HEK293 (cell line): ENCODE data around the gene MAPK11.

Source experiments
- REPIN1 ChIP-seq: fragments of 450-650 bp; formaldehyde crosslinking; IDR thresholded peaks from 2 replicates; pipeline ENCODE4 v1.5.1; 2017; ENCODE audit warnings: missing biosample characterization, missing genetic modification characterization, low read depth
- ZNF16 ChIP-seq: fragments of 450-650 bp; formaldehyde crosslinking; IDR thresholded peaks from 2 replicates; pipeline ENCODE4 v1.5.1; 2016; ENCODE audit warnings: low read depth, missing biosample characterization, missing genetic modification characterization
- ZNF19 ChIP-seq: fragments of 450-650 bp; formaldehyde crosslinking; IDR thresholded peaks from 2 replicates; pipeline ENCODE4; 2016; ENCODE audit warnings: missing biosample characterization, missing genetic modification characterization, low read depth
- ZNF274 ChIP-seq, 2 experiments: fragments of 200-500 bp in 1 of 2; fragments of 450-650 bp in 1 of 2; sonication (Bioruptor generic) in 1 of 2; formaldehyde crosslinking in 1 of 2; IDR thresholded peaks; 2 replicates each; pipeline versions ENCODE4 v1.5.1 to v1.6.1; 2014 to 2016; ENCODE audit warnings: borderline replicate concordance in 1 of 2, inconsistent platforms in 1 of 2, low read length in 1 of 2, missing biosample characterization in 1 of 2, missing genetic modification characterization in 1 of 2
- ZNF585B ChIP-seq: fragments of 450-650 bp; formaldehyde crosslinking; IDR thresholded peaks from 2 replicates; pipeline ENCODE4 v1.5.1; 2016; ENCODE audit warnings: missing biosample characterization, missing genetic modification characterization
- TF ChIP-seq, protein P1 (sequence below): fragments of 450-650 bp; formaldehyde crosslinking; IDR thresholded peaks from 2 replicates; pipeline ENCODE4 v1.5.1; 2016; ENCODE audit warnings: missing biosample characterization, missing genetic modification characterization
- TF ChIP-seq, protein P2 (sequence below): fragments of 450-650 bp; formaldehyde crosslinking; IDR thresholded peaks from 2 replicates; pipeline ENCODE4 v1.5.1; 2016; ENCODE audit warnings: missing biosample characterization, missing genetic modification characterization, low read depth
- TF ChIP-seq, protein P3 (sequence below): fragments of 450-650 bp; formaldehyde crosslinking; IDR thresholded peaks from 2 replicates; pipeline ENCODE4 v1.5.1; 2017; ENCODE audit warnings: missing biosample characterization, missing genetic modification characterization
- TF ChIP-seq, protein P4 (sequence below): fragments of 450-650 bp; formaldehyde crosslinking; IDR thresholded peaks from 2 replicates; pipeline ENCODE4 v1.5.1; 2016; ENCODE audit warnings: missing biosample characterization, missing genetic modification characterization

DNA sequence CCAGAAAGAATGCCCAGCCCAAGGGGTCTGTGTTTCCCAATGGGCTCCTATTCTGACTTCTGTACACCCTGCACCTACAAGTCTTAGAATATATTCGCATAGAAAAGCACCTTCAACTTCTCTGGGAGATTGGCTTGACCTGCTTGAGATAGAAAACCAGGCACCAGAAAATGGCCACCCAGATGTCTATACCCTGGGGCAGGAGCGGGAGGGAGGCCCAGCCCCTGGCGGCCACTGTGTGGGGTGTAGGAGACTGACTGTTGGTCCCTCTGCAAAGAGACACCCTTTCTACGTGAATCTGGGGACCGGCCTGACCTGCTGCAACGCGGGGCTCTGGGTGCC is 48.1 kb upstream of the MAPK11 start:
- TF ChIP-seq, protein P1, sequence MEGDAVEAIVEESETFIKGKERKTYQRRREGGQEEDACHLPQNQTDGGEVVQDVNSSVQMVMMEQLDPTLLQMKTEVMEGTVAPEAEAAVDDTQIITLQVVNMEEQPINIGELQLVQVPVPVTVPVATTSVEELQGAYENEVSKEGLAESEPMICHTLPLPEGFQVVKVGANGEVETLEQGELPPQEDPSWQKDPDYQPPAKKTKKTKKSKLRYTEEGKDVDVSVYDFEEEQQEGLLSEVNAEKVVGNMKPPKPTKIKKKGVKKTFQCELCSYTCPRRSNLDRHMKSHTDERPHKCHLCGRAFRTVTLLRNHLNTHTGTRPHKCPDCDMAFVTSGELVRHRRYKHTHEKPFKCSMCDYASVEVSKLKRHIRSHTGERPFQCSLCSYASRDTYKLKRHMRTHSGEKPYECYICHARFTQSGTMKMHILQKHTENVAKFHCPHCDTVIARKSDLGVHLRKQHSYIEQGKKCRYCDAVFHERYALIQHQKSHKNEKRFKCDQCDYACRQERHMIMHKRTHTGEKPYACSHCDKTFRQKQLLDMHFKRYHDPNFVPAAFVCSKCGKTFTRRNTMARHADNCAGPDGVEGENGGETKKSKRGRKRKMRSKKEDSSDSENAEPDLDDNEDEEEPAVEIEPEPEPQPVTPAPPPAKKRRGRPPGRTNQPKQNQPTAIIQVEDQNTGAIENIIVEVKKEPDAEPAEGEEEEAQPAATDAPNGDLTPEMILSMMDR (tag by site-specific recombination), result no peak
- TF ChIP-seq ZNF274 (IDR thresholded peaks at IDR 0.05; ENCODE audit: low read length) (no peak), ZNF274 (tag by site-specific recombination; IDR thresholded peaks at IDR 0.05; ENCODE audit: borderline replicate concordance) (no peak), REPIN1 (tag by site-specific recombination) (no peak), ZNF585B (tag by site-specific recombination) (no peak), ZNF16 (tag by site-specific recombination) (no peak), ZNF19 (tag by site-specific recombination) (no peak)
- TF ChIP-seq, protein P2, sequence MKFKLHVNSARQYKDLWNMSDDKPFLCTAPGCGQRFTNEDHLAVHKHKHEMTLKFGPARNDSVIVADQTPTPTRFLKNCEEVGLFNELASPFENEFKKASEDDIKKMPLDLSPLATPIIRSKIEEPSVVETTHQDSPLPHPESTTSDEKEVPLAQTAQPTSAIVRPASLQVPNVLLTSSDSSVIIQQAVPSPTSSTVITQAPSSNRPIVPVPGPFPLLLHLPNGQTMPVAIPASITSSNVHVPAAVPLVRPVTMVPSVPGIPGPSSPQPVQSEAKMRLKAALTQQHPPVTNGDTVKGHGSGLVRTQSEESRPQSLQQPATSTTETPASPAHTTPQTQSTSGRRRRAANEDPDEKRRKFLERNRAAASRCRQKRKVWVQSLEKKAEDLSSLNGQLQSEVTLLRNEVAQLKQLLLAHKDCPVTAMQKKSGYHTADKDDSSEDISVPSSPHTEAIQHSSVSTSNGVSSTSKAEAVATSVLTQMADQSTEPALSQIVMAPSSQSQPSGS (tag by site-specific recombination), result no peak
- TF ChIP-seq, protein P3, sequence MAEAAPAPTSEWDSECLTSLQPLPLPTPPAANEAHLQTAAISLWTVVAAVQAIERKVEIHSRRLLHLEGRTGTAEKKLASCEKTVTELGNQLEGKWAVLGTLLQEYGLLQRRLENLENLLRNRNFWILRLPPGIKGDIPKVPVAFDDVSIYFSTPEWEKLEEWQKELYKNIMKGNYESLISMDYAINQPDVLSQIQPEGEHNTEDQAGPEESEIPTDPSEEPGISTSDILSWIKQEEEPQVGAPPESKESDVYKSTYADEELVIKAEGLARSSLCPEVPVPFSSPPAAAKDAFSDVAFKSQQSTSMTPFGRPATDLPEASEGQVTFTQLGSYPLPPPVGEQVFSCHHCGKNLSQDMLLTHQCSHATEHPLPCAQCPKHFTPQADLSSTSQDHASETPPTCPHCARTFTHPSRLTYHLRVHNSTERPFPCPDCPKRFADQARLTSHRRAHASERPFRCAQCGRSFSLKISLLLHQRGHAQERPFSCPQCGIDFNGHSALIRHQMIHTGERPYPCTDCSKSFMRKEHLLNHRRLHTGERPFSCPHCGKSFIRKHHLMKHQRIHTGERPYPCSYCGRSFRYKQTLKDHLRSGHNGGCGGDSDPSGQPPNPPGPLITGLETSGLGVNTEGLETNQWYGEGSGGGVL (tag by site-specific recombination), result no peak
- TF ChIP-seq, protein P4, sequence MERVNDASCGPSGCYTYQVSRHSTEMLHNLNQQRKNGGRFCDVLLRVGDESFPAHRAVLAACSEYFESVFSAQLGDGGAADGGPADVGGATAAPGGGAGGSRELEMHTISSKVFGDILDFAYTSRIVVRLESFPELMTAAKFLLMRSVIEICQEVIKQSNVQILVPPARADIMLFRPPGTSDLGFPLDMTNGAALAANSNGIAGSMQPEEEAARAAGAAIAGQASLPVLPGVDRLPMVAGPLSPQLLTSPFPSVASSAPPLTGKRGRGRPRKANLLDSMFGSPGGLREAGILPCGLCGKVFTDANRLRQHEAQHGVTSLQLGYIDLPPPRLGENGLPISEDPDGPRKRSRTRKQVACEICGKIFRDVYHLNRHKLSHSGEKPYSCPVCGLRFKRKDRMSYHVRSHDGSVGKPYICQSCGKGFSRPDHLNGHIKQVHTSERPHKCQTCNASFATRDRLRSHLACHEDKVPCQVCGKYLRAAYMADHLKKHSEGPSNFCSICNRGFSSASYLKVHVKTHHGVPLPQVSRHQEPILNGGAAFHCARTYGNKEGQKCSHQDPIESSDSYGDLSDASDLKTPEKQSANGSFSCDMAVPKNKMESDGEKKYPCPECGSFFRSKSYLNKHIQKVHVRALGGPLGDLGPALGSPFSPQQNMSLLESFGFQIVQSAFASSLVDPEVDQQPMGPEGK (tag by site-specific recombination), result no peak
